Liver (tissue), 3 donors: Measurements from ENCODE around the gene ZNF747.

Experiments used
- EGR1 ChIP-seq, 2 donors: IDR thresholded peaks; 2 replicates each; pipeline ENCODE4 v1.6.1; 2016 to 2018; ENCODE audit warnings: antibody characterized with exemption in 2 of 2, low read depth in 2 of 2
- JUND ChIP-seq, 2 donors: IDR thresholded peaks; 2 replicates each; pipeline ENCODE4 v1.6.1; 2016; ENCODE audit warnings: antibody characterized with exemption in 2 of 2
- RAD21 ChIP-seq, 2 donors: IDR thresholded peaks; 2 replicates each; pipeline ENCODE4 v1.6.1; 2016; ENCODE audit warnings: antibody characterized with exemption in 2 of 2, mild to moderate bottlenecking in 2 of 2
- SP1 ChIP-seq: IDR thresholded peaks from 2 replicates; pipeline ENCODE4 v1.6.1; 2018; ENCODE audit warnings: antibody characterized with exemption, mild to moderate bottlenecking
- TAF1 ChIP-seq: conservative IDR thresholded peaks from 2 replicates; pipeline ENCODE4 v1.6.1; 2016; ENCODE audit warnings: antibody characterized with exemption, mild to moderate bottlenecking
- YY1 ChIP-seq: IDR thresholded peaks from 2 replicates; pipeline ENCODE4 v1.6.1; 2016; ENCODE audit warnings: antibody characterized with exemption, mild to moderate bottlenecking
- TF ChIP-seq, protein P1 (sequence below): fragments of 150-350 bp; IDR thresholded peaks from 2 replicates; pipeline ENCODE4 v1.5.1; 2017; ENCODE audit warnings: improper control_type of control experiment, low read depth, low read length; ENCODE audit not compliant: missing input control
- TF ChIP-seq, protein P2 (sequence below): IDR thresholded peaks from 2 replicates; pipeline ENCODE4 v1.6.1; 2016; ENCODE audit warnings: antibody characterized with exemption
- TF ChIP-seq, protein P3 (sequence below): IDR thresholded peaks from 2 replicates; pipeline ENCODE4 v1.6.1; 2016; ENCODE audit warnings: antibody characterized with exemption
- TF ChIP-seq, protein P4 (sequence below): IDR thresholded peaks from 2 replicates; pipeline ENCODE4 v1.6.1; 2016; ENCODE audit warnings: antibody characterized with exemption, mild to moderate bottlenecking
- TF ChIP-seq, protein P5 (sequence below): IDR thresholded peaks from 2 replicates; pipeline ENCODE4 v1.6.1; 2016; ENCODE audit warnings: antibody characterized with exemption
- donor health status: healthy.
- donor health status: healthy.

DNA sequence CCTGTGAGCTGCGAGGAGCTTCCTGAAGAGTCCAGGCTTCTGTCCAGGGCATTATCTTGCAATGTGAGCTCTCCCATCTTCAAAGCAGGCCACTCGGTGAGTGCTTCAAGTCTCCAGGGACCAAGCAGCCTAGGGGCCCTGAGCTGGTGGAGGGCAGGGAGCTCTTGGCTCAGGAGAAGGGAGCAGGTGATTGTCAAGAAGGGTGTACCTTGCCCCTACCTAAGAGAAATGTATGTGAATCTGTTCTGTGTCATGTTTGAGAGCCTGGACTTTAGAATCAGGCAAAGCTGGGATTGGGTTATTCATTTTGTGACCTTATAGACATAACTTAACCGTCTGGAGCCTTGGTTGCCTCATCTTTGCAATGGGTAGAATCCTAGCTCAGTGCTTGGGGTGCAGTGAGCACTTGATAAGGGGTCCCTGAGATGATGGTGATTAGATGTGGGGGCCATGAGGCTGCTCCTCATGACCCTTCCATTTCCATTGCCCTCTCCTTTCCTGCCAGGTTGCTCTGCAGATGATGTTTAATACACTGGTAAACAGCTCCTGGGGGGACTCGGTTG is 24.2 kb downstream of the ZNF747 start:
- TF ChIP-seq SP1 (no peak), TAF1 (no peak), EGR1 (IDR thresholded peaks at IDR 0.05; ENCODE audit: low read depth in 2 of 2) (no peak), JUND (IDR thresholded peaks at IDR 0.05) (no peak), RAD21 (IDR thresholded peaks at IDR 0.05) (no peak), YY1 (no peak)
- TF ChIP-seq, protein P1, sequence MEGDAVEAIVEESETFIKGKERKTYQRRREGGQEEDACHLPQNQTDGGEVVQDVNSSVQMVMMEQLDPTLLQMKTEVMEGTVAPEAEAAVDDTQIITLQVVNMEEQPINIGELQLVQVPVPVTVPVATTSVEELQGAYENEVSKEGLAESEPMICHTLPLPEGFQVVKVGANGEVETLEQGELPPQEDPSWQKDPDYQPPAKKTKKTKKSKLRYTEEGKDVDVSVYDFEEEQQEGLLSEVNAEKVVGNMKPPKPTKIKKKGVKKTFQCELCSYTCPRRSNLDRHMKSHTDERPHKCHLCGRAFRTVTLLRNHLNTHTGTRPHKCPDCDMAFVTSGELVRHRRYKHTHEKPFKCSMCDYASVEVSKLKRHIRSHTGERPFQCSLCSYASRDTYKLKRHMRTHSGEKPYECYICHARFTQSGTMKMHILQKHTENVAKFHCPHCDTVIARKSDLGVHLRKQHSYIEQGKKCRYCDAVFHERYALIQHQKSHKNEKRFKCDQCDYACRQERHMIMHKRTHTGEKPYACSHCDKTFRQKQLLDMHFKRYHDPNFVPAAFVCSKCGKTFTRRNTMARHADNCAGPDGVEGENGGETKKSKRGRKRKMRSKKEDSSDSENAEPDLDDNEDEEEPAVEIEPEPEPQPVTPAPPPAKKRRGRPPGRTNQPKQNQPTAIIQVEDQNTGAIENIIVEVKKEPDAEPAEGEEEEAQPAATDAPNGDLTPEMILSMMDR, result no peak
- TF ChIP-seq, protein P2, sequence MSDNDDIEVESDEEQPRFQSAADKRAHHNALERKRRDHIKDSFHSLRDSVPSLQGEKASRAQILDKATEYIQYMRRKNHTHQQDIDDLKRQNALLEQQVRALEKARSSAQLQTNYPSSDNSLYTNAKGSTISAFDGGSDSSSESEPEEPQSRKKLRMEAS, result no peak
- TF ChIP-seq, protein P3, sequence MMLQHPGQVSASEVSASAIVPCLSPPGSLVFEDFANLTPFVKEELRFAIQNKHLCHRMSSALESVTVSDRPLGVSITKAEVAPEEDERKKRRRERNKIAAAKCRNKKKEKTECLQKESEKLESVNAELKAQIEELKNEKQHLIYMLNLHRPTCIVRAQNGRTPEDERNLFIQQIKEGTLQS, result no peak
- TF ChIP-seq, protein P4, sequence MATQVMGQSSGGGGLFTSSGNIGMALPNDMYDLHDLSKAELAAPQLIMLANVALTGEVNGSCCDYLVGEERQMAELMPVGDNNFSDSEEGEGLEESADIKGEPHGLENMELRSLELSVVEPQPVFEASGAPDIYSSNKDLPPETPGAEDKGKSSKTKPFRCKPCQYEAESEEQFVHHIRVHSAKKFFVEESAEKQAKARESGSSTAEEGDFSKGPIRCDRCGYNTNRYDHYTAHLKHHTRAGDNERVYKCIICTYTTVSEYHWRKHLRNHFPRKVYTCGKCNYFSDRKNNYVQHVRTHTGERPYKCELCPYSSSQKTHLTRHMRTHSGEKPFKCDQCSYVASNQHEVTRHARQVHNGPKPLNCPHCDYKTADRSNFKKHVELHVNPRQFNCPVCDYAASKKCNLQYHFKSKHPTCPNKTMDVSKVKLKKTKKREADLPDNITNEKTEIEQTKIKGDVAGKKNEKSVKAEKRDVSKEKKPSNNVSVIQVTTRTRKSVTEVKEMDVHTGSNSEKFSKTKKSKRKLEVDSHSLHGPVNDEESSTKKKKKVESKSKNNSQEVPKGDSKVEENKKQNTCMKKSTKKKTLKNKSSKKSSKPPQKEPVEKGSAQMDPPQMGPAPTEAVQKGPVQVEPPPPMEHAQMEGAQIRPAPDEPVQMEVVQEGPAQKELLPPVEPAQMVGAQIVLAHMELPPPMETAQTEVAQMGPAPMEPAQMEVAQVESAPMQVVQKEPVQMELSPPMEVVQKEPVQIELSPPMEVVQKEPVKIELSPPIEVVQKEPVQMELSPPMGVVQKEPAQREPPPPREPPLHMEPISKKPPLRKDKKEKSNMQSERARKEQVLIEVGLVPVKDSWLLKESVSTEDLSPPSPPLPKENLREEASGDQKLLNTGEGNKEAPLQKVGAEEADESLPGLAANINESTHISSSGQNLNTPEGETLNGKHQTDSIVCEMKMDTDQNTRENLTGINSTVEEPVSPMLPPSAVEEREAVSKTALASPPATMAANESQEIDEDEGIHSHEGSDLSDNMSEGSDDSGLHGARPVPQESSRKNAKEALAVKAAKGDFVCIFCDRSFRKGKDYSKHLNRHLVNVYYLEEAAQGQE, result no peak
- TF ChIP-seq, protein P5, sequence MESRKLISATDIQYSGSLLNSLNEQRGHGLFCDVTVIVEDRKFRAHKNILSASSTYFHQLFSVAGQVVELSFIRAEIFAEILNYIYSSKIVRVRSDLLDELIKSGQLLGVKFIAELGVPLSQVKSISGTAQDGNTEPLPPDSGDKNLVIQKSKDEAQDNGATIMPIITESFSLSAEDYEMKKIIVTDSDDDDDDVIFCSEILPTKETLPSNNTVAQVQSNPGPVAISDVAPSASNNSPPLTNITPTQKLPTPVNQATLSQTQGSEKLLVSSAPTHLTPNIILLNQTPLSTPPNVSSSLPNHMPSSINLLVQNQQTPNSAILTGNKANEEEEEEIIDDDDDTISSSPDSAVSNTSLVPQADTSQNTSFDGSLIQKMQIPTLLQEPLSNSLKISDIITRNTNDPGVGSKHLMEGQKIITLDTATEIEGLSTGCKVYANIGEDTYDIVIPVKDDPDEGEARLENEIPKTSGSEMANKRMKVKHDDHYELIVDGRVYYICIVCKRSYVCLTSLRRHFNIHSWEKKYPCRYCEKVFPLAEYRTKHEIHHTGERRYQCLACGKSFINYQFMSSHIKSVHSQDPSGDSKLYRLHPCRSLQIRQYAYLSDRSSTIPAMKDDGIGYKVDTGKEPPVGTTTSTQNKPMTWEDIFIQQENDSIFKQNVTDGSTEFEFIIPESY, result no peak
